ENCODE data around the gene TES.

DNA sequence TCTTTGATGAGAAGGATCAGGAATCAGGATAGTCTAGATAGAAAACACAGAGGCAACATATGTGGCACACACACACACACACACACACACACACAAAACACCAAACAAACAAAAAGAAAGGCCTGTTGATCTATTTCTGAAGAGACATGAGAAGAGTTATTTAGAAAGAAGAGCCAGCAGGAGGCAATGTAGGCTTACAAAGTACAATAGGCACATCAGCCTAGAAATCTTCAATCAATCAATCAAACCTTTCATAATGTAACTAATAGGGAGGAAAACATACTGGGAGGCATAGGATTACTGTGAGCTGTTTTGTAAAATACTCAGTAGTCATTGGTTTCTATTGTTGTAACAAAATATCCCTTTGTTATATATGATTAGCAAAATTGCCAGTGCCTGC, 47.3 kb upstream of the TES start:
- TF ChIP-seq CTCF (IDR thresholded peaks at IDR 0.05) (no peak), POLR2A (IDR thresholded peaks at IDR 0.05) (no peak)

Measured in body of pancreas (tissue), 4 donors.